CD4-positive, alpha-beta T cell treated with Interferon gamma for 1 hour (primary cell): ENCODE data around the gene MRS2.

Experiments used
- DNase-seq: peaks from one replicate; pipeline ENCODE4 v3.0.0-alpha.2; 2020

MRS2 gene

GRCh38 chr6:24432611-24433010 lies 29.9 kb downstream of the MRS2 start:
- no peak for DNase-seq

- DNase-seq: no peak
Observed at GRCh38 chr6:24436979-24437378, 34.2 kb downstream of the MRS2 start.

- no peak for DNase-seq
Observed at GRCh38 chr6:24439858-24440539, 37.3 kb downstream of the MRS2 start.

- DNase-seq: no peak
Observed at GRCh38 chr6:24440897-24441598, 38.3 kb downstream of the MRS2 start.

- DNase-seq: no peak
Observed at GRCh38 chr6:24441599-24441904, 38.8 kb downstream of the MRS2 start.

- no peak for DNase-seq
Observed at GRCh38 chr6:24444588-24444987, 41.9 kb downstream of the MRS2 start.

GRCh38 chr6:24445704-24446103 lies 43.0 kb downstream of the MRS2 start:
- no peak for DNase-seq

GRCh38 chr6:24446670-24447069 lies 43.9 kb downstream of the MRS2 start:
- no peak for DNase-seq

GRCh38 chr6:24448396-24448795 lies 45.7 kb downstream of the MRS2 start:
- DNase-seq: no peak

GRCh38 chr6:24448828-24449525 lies 46.2 kb downstream of the MRS2 start:
- no peak for DNase-seq

GRCh38 chr6:24451581-24452388 lies 49.0 kb downstream of the MRS2 start:
- no peak for DNase-seq

- DNase-seq: no peak
Observed at GRCh38 chr6:24453921-24454320, 51.2 kb downstream of the MRS2 start.

- DNase-seq: no peak
Observed at GRCh38 chr6:24454452-24454851, 51.7 kb downstream of the MRS2 start.

- no peak for DNase-seq
Observed at GRCh38 chr6:24455061-24455460, 52.3 kb downstream of the MRS2 start.

GRCh38 chr6:24458134-24458533 lies 55.4 kb downstream of the MRS2 start:
- no peak for DNase-seq

- no peak for DNase-seq
Observed at GRCh38 chr6:24458941-24459340, 56.2 kb downstream of the MRS2 start.

- DNase-seq: no peak
Observed at GRCh38 chr6:24460966-24461365, 58.2 kb downstream of the MRS2 start.

- no peak for DNase-seq
Observed at GRCh38 chr6:24464253-24465038, 61.7 kb downstream of the MRS2 start.

- DNase-seq: no peak
Observed at GRCh38 chr6:24469811-24470210, 67.1 kb downstream of the MRS2 start.

- DNase-seq: no peak
Observed at GRCh38 chr6:24472181-24472580, 69.4 kb downstream of the MRS2 start.
